ACC112 (cell line): ENCODE data around the gene GPBP1L1.

ENCODE experiments used
- H2AFZ ChIP-seq: fragments of 200-600 bp; sonication (generic); one replicate; pipeline ENCODE4 v1.6.0; 2017; ENCODE audit warnings: antibody characterized with exemption, low read length; ENCODE audit not compliant: unreplicated experiment
- H3K27ac ChIP-seq: fragments of 200-600 bp; sonication (generic); 2 replicates; pipeline ENCODE4 v1.5.1; 2014; ENCODE audit warnings: low read depth, mild to moderate bottlenecking, antibody characterized with exemption, low read length, moderate library complexity
- H3K27me3 ChIP-seq: fragments of 200-600 bp; sonication (generic); 2 replicates; pipeline ENCODE4 v1.6.1; 2014; ENCODE audit warnings: mild to moderate bottlenecking, antibody characterized with exemption, low read length, moderate library complexity, mixed read lengths; ENCODE audit not compliant: insufficient read depth
- H3K36me3 ChIP-seq: fragments of 200-600 bp; sonication (generic); 2 replicates; pipeline ENCODE4 v1.6.1; 2016; ENCODE audit warnings: mild to moderate bottlenecking, antibody characterized with exemption, low read length, moderate library complexity, mixed read lengths; ENCODE audit not compliant: insufficient read depth
- H3K4me1 ChIP-seq: fragments of 200-600 bp; sonication (generic); one replicate; pipeline ENCODE4 v1.6.1; 2016; ENCODE audit warnings: low read length, mixed read lengths; ENCODE audit not compliant: insufficient read depth, unreplicated experiment, control insufficient read depth
- H3K4me3 ChIP-seq: fragments of 200-600 bp; sonication (generic); 2 replicates; pipeline ENCODE4 v1.5.1; 2014; ENCODE audit warnings: mild to moderate bottlenecking, low read depth, low read length
- H3K79me2 ChIP-seq: fragments of 200-600 bp; sonication (generic); one replicate; pipeline ENCODE4 v1.6.0; 2016; ENCODE audit warnings: low read length; ENCODE audit not compliant: control insufficient read depth, unreplicated experiment, insufficient read depth

GPBP1L1 gene

DNA sequence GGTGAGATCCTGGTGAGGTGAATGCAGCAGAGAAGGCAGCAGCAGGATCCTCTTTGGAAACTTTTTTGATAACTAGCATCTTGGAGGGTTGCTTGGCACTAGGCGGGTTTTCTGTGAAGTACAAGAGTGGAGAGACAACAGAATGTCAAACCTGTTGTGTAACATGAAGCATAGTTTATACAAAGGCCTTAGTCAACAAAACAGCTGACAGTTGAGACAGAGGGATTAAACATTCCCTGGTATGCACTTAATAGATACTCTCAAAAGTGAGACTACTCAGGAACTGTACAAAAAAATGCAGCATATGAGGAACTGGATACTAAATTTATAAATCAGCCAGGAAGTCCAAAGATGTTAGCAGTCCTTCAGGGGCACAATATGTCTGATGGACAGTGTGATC is 46.0 kb downstream of the GPBP1L1 start:
- Histone ChIP-seq H3K36me3 (peaks cover 48% of the 10 kb centered on the region), H3K27me3 (no peaks in the 10 kb centered on the region), H3K4me1 (no peaks in the 10 kb centered on the region), H3K4me3 (no peak overlapping the region), H3K27ac (no peak overlapping the region), H3K79me2 (no peaks in the 10 kb centered on the region), H2AFZ (no peak overlapping the region)

DNA sequence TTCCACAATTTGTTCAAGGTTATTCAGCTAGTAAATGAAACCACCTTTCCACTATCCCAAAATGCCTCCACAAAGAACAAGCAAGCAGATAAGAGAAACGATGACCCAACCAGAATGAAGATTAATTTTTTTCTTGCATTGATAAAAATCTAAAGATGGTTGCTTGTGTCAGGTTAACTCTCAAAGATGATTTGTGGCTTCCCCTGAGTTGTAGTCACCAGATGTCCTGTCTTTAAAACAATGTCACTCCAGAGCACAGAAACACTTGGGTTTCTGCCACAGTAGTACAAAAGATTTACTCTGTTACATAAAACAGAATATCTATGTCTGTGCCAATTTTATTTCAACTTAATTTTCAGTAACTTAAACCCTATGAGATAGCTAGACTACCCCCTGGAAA is 51.1 kb downstream of the GPBP1L1 start:
- no peak overlapping the region for H3K4me3 ChIP-seq
- H2AFZ ChIP-seq = no peak overlapping the region
- no peaks in the 10 kb centered on the region for H3K4me1 ChIP-seq
- no peaks in the 10 kb centered on the region for H3K79me2 ChIP-seq
- H3K36me3 ChIP-seq = peaks cover 61% of the 10 kb centered on the region
- H3K27me3 ChIP-seq = no peaks in the 10 kb centered on the region
- no peak overlapping the region for H3K27ac ChIP-seq

DNA sequence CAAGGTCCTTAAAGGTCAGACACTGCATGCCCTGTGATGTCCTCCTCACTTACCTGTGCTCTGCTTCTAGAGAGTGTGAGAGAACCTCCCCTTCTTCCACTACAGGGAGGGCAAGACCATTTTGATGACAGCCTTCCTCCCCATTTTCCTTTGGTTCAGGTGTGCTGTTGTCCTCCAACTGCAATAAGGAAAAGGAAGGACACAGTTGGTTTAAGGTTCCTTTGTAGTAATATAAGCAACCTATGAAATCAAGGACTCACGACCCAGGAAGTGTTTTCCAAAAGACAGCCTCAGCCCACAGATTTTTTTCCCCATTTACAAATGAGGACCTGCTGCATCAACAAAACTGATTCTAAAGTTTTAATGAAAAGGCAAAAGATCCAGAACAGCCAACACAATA is 55.9 kb downstream of the GPBP1L1 start:
- H2AFZ ChIP-seq = no peak overlapping the region
- peaks cover 41% of the 10 kb centered on the region for H3K36me3 ChIP-seq
- H3K4me3 ChIP-seq = no peak overlapping the region
- no peaks in the 10 kb centered on the region for H3K79me2 ChIP-seq
- H3K27ac ChIP-seq = no peak overlapping the region
- H3K4me1 ChIP-seq = no peaks in the 10 kb centered on the region
- H3K27me3 ChIP-seq = no peaks in the 10 kb centered on the region

DNA sequence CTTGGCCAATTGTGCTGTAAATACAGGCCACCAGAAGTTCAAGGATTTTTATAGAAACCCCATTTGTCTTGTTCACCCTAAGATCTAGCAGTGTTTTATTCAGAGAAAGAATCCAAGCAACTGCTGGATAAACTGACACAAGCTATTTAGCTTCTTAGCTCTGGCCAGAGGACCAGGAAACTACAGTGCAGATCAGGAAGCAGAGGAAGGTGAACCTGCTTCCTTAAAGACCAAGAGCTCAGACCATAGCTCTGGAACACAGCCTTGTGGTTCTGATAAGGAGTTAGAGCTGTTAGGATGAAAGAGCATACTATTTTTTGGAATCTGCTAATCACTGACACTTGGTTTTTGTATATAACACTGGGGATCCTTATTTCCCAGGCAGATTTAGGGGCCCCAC is 57.3 kb downstream of the GPBP1L1 start:
- Histone ChIP-seq H3K27me3 (no peaks in the 10 kb centered on the region), H3K4me1 (no peaks in the 10 kb centered on the region), H3K79me2 (no peaks in the 10 kb centered on the region), H3K36me3 (peaks cover 34% of the 10 kb centered on the region), H3K27ac (no peak overlapping the region), H2AFZ (no peak overlapping the region), H3K4me3 (no peak overlapping the region)

DNA sequence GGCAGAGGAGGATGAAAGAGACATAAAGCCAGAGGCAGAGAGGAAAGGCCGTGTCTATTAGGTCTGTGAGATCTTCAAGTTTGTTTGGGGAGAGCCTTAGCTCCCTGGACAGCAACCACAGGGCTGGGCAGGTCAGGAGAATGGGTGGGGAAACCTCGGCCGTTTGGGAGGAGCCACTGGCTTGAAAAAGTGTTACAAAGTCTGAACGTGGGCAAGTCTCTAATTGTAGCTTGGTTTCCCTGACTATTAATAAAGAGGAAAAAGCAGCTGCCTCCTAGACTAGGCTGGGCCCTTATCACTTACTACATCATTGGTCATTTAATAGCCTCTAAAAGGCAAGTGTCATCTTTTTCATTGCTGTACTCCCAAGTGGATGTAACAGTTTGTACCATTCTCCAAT is 62.4 kb downstream of the GPBP1L1 start, which contains the start of gene CCDC17:
TSS of gene CCDC17 (minus strand) at position 83 of the 400 bp plus-strand sequence. CDS start 145 bp downstream, outside the sequence.
- no peak within 1 kb of the TSS for H3K4me3 ChIP-seq
- H3K27ac ChIP-seq = no peak within 1 kb of the TSS
- no peaks in the 10 kb centered on the region for H3K27me3 ChIP-seq
- no peaks in the 10 kb centered on the region for H3K79me2 ChIP-seq
- peaks cover 17% of the 10 kb centered on the region for H3K36me3 ChIP-seq
- no peaks in the 10 kb centered on the region for H3K4me1 ChIP-seq
- H2AFZ ChIP-seq = no peak within 1 kb of the TSS

DNA sequence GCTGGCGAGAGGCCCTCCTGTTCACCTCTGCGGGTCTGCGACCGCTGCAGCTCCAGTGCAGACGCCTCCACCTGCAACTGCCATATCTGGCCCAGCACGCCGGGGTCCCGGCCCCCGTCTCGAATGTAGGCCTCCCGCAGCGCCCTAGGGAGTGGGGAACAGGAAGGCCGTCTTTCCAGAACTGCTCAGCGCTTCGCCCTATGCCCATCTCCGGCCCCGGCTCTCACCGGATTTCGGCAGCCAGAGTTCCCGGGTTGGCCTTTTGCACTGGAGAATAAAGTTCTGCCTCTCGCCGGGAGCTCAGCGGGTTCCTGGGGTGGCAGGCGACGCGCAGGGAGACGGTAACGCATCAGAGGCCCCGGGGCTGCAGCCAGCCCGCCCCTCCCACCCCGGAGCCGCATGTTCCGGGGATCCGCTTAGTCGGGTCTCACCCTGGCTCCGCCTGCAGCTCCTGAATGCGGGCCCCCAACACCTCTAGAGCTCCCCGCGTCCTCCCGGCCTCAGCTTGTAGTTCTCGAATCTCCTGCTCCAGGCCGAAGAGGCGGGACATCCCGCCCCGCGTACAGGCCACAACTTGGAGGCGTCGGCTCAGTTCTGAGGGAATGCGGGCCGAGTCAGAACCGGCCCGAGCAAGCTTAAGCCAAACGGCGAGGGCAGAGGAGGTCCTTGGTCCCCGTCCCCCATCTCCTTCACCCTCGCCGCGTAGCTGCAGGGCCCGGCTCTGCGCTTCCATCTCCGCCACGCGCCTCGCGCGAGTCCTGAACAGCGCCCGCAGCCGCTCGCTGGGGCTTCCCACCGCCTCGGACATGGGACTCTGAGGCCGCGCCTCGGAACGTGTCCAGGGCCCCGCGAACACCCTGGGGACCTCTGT is 63.6 kb downstream of the GPBP1L1 start:
- no peaks in the 10 kb centered on the region for H3K79me2 ChIP-seq
- no peak overlapping the region for H2AFZ ChIP-seq
- H3K27ac ChIP-seq = no peak overlapping the region
- no peaks in the 10 kb centered on the region for H3K27me3 ChIP-seq
- H3K4me3 ChIP-seq = no peak overlapping the region
- no peaks in the 10 kb centered on the region for H3K4me1 ChIP-seq
- H3K36me3 ChIP-seq = peaks cover 11% of the 10 kb centered on the region

DNA sequence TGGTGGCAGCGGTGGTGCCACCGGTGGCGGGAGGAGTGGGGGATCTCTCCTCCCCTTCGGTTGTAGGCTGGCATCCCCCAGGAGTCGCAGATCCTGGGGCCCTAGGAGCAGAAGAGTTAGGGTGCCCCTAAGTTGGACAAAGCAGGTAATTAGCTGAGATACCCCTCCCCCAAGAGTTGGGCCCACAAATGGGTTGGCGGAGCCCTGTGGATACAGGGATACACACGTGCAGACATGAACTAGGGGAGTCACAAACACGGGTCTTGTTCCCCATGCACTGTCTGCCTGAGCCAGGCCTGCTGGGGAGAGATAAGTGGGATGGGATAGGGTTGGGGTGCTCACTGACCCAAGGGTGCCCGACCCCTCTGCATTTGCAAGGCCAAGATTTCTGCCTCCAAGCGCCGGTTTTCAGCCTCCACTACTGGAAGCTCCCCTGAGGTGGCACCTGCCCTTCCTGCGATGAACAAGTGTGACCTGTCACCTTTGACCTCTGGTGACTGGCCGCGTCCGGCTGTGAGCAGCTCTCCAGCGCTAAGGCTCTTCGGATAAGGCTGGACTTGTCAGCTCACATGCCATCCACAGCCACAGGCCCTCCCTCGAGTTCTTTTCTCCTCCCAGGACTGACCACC is 64.3 kb downstream of the GPBP1L1 start:
- H3K27me3 ChIP-seq = no peaks in the 10 kb centered on the region
- H3K4me1 ChIP-seq = no peaks in the 10 kb centered on the region
- H3K27ac ChIP-seq = no peak overlapping the region
- H3K79me2 ChIP-seq = no peaks in the 10 kb centered on the region
- H3K36me3 ChIP-seq = peaks cover 7% of the 10 kb centered on the region; the same call in 1 of the 2 replicates
- H2AFZ ChIP-seq = no peak overlapping the region
- H3K4me3 ChIP-seq = no peak overlapping the region

DNA sequence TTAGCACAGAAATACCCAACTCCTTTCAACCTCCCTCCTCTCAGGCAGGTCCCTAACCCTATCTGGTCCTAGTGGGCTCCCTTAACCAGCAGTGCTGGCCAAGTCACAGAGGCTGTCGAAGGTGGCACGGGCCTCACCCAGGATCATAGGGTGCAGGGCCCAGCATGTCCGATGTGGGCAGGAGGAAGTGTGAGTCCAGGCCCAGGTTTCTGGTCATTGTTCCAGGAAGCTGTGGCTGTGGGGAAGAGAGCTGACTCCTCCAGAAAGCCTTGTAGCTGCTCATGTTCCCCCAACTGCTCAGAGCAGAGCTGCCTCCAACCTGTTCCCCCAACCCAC is 64.9 kb downstream of the GPBP1L1 start:
- H3K4me1 ChIP-seq = no peaks in the 10 kb centered on the region
- H3K79me2 ChIP-seq = no peaks in the 10 kb centered on the region
- no peak overlapping the region for H3K27ac ChIP-seq
- H3K4me3 ChIP-seq = no peak overlapping the region
- peaks cover 9% of the 10 kb centered on the region; the same call in 1 of the 2 replicates for H3K36me3 ChIP-seq
- H2AFZ ChIP-seq = no peak overlapping the region
- no peaks in the 10 kb centered on the region for H3K27me3 ChIP-seq

DNA sequence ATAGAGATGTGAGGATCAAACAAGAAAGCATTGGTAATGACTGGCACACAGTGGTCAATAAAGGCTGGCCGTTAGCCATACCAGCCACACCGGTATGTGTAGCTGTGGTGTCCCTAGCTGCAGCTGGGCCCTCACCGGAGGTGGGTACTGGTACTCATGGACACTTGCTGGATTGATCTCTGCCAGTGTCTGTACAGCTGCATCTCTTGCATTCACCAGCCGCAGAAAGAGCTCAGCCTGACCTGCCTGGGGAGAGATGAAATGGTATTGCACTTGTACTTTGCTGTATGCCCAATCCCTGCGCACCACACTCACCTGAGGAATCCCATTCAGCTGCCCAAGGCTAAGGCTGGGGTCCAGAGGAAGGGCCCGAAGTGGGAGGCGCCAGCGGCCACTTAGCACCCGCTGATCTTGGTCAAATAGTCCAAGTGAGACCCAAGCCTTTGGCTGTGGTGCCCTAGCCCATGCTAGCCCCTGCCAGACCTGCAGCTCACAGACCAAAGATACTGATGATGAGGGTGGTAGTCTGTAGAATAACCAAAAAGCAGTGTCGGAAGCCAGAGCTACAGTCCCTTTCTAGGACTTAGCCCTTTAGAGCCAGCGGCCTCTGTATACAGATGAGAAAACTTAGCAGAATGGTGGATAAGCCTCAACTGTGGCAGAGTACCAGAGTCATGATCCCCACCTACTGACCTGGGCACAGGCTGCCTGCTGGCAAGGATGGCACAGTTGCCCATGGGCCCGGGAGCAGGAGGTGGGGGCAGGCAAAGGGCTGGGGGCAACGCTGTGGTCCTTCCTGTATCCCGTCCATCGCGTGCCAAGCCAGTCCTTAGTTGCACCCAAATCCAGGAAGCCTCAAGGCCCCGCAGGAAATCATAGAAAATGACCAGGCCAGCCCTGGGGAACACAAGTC is 65.5 kb downstream of the GPBP1L1 start:
- no peaks in the 10 kb centered on the region for H3K27me3 ChIP-seq
- H3K4me1 ChIP-seq = no peaks in the 10 kb centered on the region
- no peaks in the 10 kb centered on the region for H3K79me2 ChIP-seq
- H3K36me3 ChIP-seq = peaks cover 14% of the 10 kb centered on the region; the same call in 1 of the 2 replicates
- no peak overlapping the region for H3K27ac ChIP-seq
- no peak overlapping the region for H3K4me3 ChIP-seq
- no peak overlapping the region for H2AFZ ChIP-seq

DNA sequence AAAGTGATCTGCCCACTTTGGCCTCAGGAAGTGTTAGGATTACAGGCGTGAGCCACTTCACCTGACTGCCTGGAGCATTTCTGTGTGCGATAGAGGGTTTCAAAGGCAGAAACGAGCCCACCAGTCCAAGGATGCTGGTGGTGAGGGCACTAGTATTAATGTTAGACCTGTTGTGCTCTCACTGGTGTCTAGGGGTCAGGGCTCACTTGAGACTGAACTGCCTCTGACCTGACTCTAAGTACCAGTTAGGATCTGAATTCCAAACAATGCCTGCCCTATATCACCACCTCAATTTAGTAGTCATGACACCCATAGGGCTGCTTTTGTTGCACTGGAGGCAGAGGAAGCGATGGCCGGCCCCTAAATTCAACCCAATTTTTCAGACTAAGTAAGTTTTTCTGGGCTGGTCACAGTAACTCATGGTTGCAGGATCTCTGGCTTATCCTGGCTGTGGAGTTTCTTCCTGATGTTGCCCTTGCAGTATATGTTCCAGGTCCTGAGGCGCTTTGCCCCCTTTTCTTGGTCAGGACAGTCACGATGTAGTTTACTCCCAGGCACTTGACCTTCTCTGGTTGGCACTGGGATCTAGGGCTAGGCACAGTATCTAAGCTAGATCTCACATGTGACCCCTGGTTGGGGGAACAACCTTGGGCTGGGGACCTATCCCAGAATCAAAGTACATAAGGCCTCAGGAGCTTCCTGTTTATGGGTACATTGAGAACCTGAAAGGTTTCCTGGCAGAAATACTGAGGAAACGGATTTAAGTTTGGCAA is 67.0 kb downstream of the GPBP1L1 start:
- H3K36me3 ChIP-seq = peaks cover 21% of the 10 kb centered on the region
- no peak overlapping the region for H3K27ac ChIP-seq
- H2AFZ ChIP-seq = no peak overlapping the region
- H3K4me1 ChIP-seq = no peaks in the 10 kb centered on the region
- no peaks in the 10 kb centered on the region for H3K79me2 ChIP-seq
- no peak overlapping the region for H3K4me3 ChIP-seq
- H3K27me3 ChIP-seq = no peaks in the 10 kb centered on the region
